Measurements from ENCODE around the gene CXCL11.

DNA sequence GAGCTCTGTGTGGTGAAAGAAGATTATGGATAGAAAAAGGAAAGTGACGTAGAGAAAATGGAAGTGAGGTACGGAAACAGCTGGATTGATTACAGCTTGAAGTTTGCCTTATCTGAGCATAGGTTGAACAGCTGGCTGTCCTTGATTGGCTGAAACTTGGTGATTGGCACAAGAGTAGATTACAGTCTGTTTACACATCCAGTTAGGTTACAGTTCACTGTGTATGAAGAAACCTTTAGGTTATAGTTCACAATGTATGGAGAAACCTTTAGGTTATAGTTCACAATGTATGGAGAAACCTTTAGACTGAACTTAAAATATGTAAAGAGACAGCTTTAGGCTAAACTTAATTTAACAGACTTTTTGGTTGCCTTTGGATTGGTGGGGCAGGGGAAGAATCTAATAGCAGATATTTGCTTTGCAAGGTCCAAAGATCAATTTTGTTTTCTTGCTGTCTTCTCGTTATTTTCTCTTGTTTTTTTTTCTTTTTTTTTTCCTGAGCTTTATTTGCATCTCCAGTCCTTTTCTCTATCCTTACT is 23.1 kb upstream of the CXCL11 start:
- TF ChIP-seq, protein P1, sequence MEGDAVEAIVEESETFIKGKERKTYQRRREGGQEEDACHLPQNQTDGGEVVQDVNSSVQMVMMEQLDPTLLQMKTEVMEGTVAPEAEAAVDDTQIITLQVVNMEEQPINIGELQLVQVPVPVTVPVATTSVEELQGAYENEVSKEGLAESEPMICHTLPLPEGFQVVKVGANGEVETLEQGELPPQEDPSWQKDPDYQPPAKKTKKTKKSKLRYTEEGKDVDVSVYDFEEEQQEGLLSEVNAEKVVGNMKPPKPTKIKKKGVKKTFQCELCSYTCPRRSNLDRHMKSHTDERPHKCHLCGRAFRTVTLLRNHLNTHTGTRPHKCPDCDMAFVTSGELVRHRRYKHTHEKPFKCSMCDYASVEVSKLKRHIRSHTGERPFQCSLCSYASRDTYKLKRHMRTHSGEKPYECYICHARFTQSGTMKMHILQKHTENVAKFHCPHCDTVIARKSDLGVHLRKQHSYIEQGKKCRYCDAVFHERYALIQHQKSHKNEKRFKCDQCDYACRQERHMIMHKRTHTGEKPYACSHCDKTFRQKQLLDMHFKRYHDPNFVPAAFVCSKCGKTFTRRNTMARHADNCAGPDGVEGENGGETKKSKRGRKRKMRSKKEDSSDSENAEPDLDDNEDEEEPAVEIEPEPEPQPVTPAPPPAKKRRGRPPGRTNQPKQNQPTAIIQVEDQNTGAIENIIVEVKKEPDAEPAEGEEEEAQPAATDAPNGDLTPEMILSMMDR (IDR thresholded peaks at IDR 0.05; ENCODE audit: low read length): no peak
- TF ChIP-seq EZH2 (IDR thresholded peaks at IDR 0.05; ENCODE audit: borderline replicate concordance, low read length): no peak

Data from OCI-LY1 (cell line).